GM23338 (cell line): Measurements from ENCODE around the gene RGS6. TPM values are rescaled to one million over a fixed set of nuclear protein-coding genes. Genes with fewer than 3 reads are reported as not detected.

Source experiments
- ATAC-seq: fragments of 200-7000 bp; cut with Tn5 transposase; 3 replicates; pipeline ENCODE4 v1.9.1; 2020
- DNase-seq: peaks from one replicate; pipeline ENCODE4 v3.0.0-alpha.2; 2015; ENCODE audit warnings: low spot score
- H2AFZ ChIP-seq: fragments of 200-600 bp; sonication (generic); 2 replicates; pipeline ENCODE4 v1.8.0; 2016; ENCODE audit warnings: antibody characterized with exemption, mild to moderate bottlenecking, moderate library complexity
- H3F3A ChIP-seq: fragments of 200-600 bp; sonication (generic); replicated peaks from 2 replicates; pipeline ENCODE4 v1.8.0; 2017; ENCODE audit warnings: antibody characterized with exemption, mixed run types, low read depth
- H3K27ac ChIP-seq: fragments of 200-600 bp; sonication (generic); 2 replicates; pipeline ENCODE4 v1.6.1; 2016; ENCODE audit warnings: low read depth
- H3K27me3 ChIP-seq: fragments of 200-600 bp; sonication (generic); 2 replicates; pipeline ENCODE4 v1.8.0; 2016; ENCODE audit warnings: mild to moderate bottlenecking, mixed run types, moderate library complexity; ENCODE audit not compliant: insufficient read depth
- H3K36me3 ChIP-seq: fragments of 200-600 bp; sonication (generic); 2 replicates; pipeline ENCODE4 v1.8.0; 2016; ENCODE audit warnings: mild to moderate bottlenecking; ENCODE audit not compliant: insufficient read depth
- H3K4me1 ChIP-seq: fragments of 200-600 bp; sonication (generic); 2 replicates; pipeline ENCODE4 v1.8.0; 2016; ENCODE audit warnings: mild to moderate bottlenecking, moderate library complexity; ENCODE audit not compliant: insufficient read depth
- H3K4me2 ChIP-seq: fragments of 200-600 bp; sonication (generic); 2 replicates; pipeline ENCODE4 v1.7.1; 2017; ENCODE audit warnings: mixed run types
- H3K4me3 ChIP-seq: fragments of 200-600 bp; sonication (generic); 2 replicates; pipeline ENCODE4 v1.6.1; 2016; ENCODE audit warnings: mixed run types
- H3K79me2 ChIP-seq: fragments of 200-600 bp; sonication (generic); replicated peaks from 2 replicates; pipeline ENCODE4 v1.8.0; 2017; ENCODE audit warnings: mild to moderate bottlenecking; ENCODE audit not compliant: insufficient read depth
- H3K9me2 ChIP-seq: fragments of 200-600 bp; sonication (generic); 2 replicates; pipeline ENCODE4 v1.8.0; 2017; ENCODE audit not compliant: insufficient read depth
- H4K20me1 ChIP-seq: fragments of 200-600 bp; sonication (generic); replicated peaks from 2 replicates; pipeline ENCODE4 v1.8.0; 2017; ENCODE audit warnings: mild to moderate bottlenecking; ENCODE audit not compliant: insufficient read depth
- H3K27ac Mint-ChIP-seq: 2 replicates; pipeline ENCODE4 v1.8.0; 2020; ENCODE audit warnings: inconsistent platforms, mild to moderate bottlenecking, moderate library complexity, mixed read lengths
- H3K27me3 Mint-ChIP-seq: 3 replicates; pipeline ENCODE4 v1.8.0; 2022; ENCODE audit warnings: low read depth, mild to moderate bottlenecking, moderate library complexity, mixed read lengths, inconsistent platforms; ENCODE audit not compliant: insufficient read depth, poor library complexity
- H3K36me3 Mint-ChIP-seq: 3 replicates; pipeline ENCODE4 v1.8.0; 2021; ENCODE audit warnings: low read depth, mild to moderate bottlenecking, inconsistent platforms, moderate library complexity, mixed read lengths
- H3K4me1 Mint-ChIP-seq: 3 replicates; pipeline ENCODE4 v1.8.0; 2020; ENCODE audit warnings: mild to moderate bottlenecking, inconsistent platforms, mixed read lengths
- H3K4me3 Mint-ChIP-seq: 3 replicates; pipeline ENCODE4 v1.8.0; 2021; ENCODE audit warnings: moderate library complexity, mild to moderate bottlenecking, inconsistent platforms, mixed read lengths
- H3K9me3 Mint-ChIP-seq: 3 replicates; pipeline ENCODE4 v1.8.0; 2020; ENCODE audit warnings: moderate library complexity, mild to moderate bottlenecking, inconsistent platforms, mixed read lengths
- CREB1 ChIP-seq: fragments of 250-450 bp; sonication (Bioruptor Pico); IDR thresholded peaks from 2 replicates; pipeline ENCODE4 v1.5.0; 2020; ENCODE audit warnings: low read depth, mild to moderate bottlenecking, moderate library complexity
- EZH2 ChIP-seq: fragments of 200-600 bp; sonication (generic); IDR thresholded peaks from one replicate; pipeline ENCODE4 v1.8.0; 2017; ENCODE audit warnings: antibody characterized with exemption, mild to moderate bottlenecking, low read depth; ENCODE audit not compliant: unreplicated experiment
- EZH2phosphoT487 ChIP-seq: fragments of 200-600 bp; sonication (generic); IDR thresholded peaks from one replicate; pipeline ENCODE4 v1.8.1; 2018; ENCODE audit warnings: antibody characterized with exemption; ENCODE audit not compliant: unreplicated experiment
- JUNB ChIP-seq: IDR thresholded peaks from one replicate; pipeline ENCODE4 v1.6.1; 2016; ENCODE audit warnings: antibody characterized with exemption; ENCODE audit not compliant: unreplicated experiment
- NANOG ChIP-seq: IDR thresholded peaks from 2 replicates; pipeline ENCODE4 v1.6.1; 2016; ENCODE audit warnings: antibody characterized with exemption, borderline replicate concordance
- POLR2AphosphoS5 ChIP-seq: IDR thresholded peaks from 2 replicates; pipeline ENCODE4 v1.6.1; 2016; ENCODE audit warnings: antibody characterized with exemption, low read depth
- STAT1 ChIP-seq: IDR thresholded peaks from one replicate; pipeline ENCODE4 v1.6.1; 2016; ENCODE audit warnings: antibody characterized with exemption; ENCODE audit not compliant: unreplicated experiment
- ZNF114 ChIP-seq: fragments of 250-450 bp; sonication (Bioruptor Pico); IDR thresholded peaks from 2 replicates; pipeline ENCODE4 v1.5.0; 2020; ENCODE audit warnings: mild to moderate bottlenecking, moderate library complexity
- ZNF331 ChIP-seq: fragments of 250-450 bp; sonication (Bioruptor Pico); IDR thresholded peaks from 2 replicates; pipeline ENCODE4 v1.5.0; 2020; ENCODE audit warnings: low read depth, mild to moderate bottlenecking, moderate library complexity
- polyA plus RNA-seq: library from polyadenylated mRNA; unstranded; fragments of >200 nt; fragmentation: Nextera tagmentation; extraction: Ambion mirVana; gene quantifications from 2 replicates; pipeline ENCODE4 v1.2.1, GENCODE V29; 2016
- total RNA-seq: library from RNA; depleted of rRNA; stranded (reverse); fragments of >200 nt; shearing (Covaris generic); gene quantifications from 2 replicates; pipeline ENCODE4 v1.2.3, GENCODE V29; 2014
- TF ChIP-seq, protein P1 (sequence below), 2 experiments: fragments of 200-600 bp in 1 of 2; sonication (generic) in 1 of 2; conservative IDR thresholded peaks; 2 replicates each; pipeline versions ENCODE4 v1.5.1 to v1.6.1; 2016 to 2017; ENCODE audit warnings: antibody characterized with exemption in 2 of 2, low read depth in 2 of 2, mild to moderate bottlenecking in 2 of 2, moderate library complexity in 1 of 2
- TF ChIP-seq, protein P2 (sequence below): IDR thresholded peaks from 2 replicates; pipeline ENCODE4 v1.6.1; 2016; ENCODE audit warnings: antibody characterized with exemption
- TF ChIP-seq, protein P3 (sequence below): IDR thresholded peaks from one replicate; pipeline ENCODE4 v1.6.1; 2018; ENCODE audit warnings: antibody characterized with exemption; ENCODE audit not compliant: unreplicated experiment

Gene RGS6
- total and polyA plus RNA-seq, 2 experiments from 2014 or later, result 0.66 to 0.83 TPM

DNA sequence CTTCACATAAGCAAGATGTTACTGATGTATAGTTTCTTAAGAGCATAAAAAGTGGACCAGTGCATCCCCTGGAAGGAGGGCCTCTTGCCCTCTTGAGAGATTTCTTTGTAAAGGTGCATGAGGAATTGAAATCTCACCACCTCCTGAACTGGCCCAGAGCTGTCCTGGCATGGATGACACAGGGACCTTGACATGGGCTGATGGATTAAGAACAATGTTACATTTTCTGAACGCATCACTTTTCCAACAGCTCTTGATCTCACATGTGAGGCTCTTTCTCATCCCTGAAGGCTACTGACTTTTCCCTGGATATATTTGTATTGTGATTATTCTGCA lies 360.4 kb downstream of the RGS6 start:
- Histone ChIP-seq H3K27me3 (no peaks in the 10 kb centered on the region), H4K20me1 (no peaks in the 10 kb centered on the region), H3F3A (no peaks in the 10 kb centered on the region), H3K4me2 (no peak overlapping the region), H3K36me3 (no peaks in the 10 kb centered on the region), H3K79me2 (no peaks in the 10 kb centered on the region), H3K9me2 (0 out of 2 replicates have a peak, but pooled peaks cover 7% of the 10 kb centered on the region), H2AFZ (no peak overlapping the region), H3K4me3 (no peak overlapping the region), H3K27ac (no peak overlapping the region), H3K4me1 (no peaks in the 10 kb centered on the region)
- peak; percentile 53 for ATAC-seq
- TF ChIP-seq JUNB (no peak), EZH2phosphoT487 (no peak), POLR2AphosphoS5 (no peak), EZH2 (no peak), ZNF114 (CRISPR knock-in tag) (no peak), ZNF331 (CRISPR knock-in tag) (no peak), STAT1 (no peak), NANOG (no peak), CREB1 (no peak)
- TF ChIP-seq, protein P1, sequence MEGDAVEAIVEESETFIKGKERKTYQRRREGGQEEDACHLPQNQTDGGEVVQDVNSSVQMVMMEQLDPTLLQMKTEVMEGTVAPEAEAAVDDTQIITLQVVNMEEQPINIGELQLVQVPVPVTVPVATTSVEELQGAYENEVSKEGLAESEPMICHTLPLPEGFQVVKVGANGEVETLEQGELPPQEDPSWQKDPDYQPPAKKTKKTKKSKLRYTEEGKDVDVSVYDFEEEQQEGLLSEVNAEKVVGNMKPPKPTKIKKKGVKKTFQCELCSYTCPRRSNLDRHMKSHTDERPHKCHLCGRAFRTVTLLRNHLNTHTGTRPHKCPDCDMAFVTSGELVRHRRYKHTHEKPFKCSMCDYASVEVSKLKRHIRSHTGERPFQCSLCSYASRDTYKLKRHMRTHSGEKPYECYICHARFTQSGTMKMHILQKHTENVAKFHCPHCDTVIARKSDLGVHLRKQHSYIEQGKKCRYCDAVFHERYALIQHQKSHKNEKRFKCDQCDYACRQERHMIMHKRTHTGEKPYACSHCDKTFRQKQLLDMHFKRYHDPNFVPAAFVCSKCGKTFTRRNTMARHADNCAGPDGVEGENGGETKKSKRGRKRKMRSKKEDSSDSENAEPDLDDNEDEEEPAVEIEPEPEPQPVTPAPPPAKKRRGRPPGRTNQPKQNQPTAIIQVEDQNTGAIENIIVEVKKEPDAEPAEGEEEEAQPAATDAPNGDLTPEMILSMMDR (conservative IDR thresholded peaks at IDR 0.05; ENCODE audit: low read depth in 2 of 2), result no peak
- TF ChIP-seq, protein P2, sequence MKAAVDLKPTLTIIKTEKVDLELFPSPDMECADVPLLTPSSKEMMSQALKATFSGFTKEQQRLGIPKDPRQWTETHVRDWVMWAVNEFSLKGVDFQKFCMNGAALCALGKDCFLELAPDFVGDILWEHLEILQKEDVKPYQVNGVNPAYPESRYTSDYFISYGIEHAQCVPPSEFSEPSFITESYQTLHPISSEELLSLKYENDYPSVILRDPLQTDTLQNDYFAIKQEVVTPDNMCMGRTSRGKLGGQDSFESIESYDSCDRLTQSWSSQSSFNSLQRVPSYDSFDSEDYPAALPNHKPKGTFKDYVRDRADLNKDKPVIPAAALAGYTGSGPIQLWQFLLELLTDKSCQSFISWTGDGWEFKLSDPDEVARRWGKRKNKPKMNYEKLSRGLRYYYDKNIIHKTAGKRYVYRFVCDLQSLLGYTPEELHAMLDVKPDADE, result no peak
- TF ChIP-seq, protein P3, sequence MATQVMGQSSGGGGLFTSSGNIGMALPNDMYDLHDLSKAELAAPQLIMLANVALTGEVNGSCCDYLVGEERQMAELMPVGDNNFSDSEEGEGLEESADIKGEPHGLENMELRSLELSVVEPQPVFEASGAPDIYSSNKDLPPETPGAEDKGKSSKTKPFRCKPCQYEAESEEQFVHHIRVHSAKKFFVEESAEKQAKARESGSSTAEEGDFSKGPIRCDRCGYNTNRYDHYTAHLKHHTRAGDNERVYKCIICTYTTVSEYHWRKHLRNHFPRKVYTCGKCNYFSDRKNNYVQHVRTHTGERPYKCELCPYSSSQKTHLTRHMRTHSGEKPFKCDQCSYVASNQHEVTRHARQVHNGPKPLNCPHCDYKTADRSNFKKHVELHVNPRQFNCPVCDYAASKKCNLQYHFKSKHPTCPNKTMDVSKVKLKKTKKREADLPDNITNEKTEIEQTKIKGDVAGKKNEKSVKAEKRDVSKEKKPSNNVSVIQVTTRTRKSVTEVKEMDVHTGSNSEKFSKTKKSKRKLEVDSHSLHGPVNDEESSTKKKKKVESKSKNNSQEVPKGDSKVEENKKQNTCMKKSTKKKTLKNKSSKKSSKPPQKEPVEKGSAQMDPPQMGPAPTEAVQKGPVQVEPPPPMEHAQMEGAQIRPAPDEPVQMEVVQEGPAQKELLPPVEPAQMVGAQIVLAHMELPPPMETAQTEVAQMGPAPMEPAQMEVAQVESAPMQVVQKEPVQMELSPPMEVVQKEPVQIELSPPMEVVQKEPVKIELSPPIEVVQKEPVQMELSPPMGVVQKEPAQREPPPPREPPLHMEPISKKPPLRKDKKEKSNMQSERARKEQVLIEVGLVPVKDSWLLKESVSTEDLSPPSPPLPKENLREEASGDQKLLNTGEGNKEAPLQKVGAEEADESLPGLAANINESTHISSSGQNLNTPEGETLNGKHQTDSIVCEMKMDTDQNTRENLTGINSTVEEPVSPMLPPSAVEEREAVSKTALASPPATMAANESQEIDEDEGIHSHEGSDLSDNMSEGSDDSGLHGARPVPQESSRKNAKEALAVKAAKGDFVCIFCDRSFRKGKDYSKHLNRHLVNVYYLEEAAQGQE, result no peak
- Mint-ChIP-seq H3K27me3 (peaks cover 3% of the 10 kb centered on the region), H3K27ac (no peak overlapping the region), H3K4me3 (no peak overlapping the region), H3K4me1 (no peaks in the 10 kb centered on the region; the same call in 2 of the 3 replicates), H3K9me3 (peaks cover 13% of the 10 kb centered on the region; the same call in 2 of the 3 replicates), H3K36me3 (peaks cover 2% of the 10 kb centered on the region; the same call in 1 of the 3 replicates)
- no peak for DNase-seq
